ENCODE data around the gene PLTP. TPM values are rescaled to one million over a fixed set of nuclear protein-coding genes. Genes with fewer than 3 reads are reported as not detected.
"Not testable (repeated sequence)": the region's sequence is repeated elsewhere in the genome, so short reads cannot be mapped to it uniquely, and the experiment has no call there.

Gene PLTP
- total and polyA plus RNA-seq, 12 donors = 126 to 1,158 (median 401) TPM

GRCh38 chr20:45934046-45934585, 22.2 kb upstream of the PLTP start:
- Histone ChIP-seq H3K4me3 (peak overlapping the region; percentile 62 to 98 (median 93)), H3K9me3 (replicated peaks in 1 of 3) (no peaks in the 10 kb centered on the region), H3K27me3 (no peaks in the 10 kb centered on the region), H3K4me1 (replicated peaks in 1 of 2) (peaks cover 7 to 16% of the 10 kb centered on the region in 2 donors), H3K36me3 (replicated peaks in 1 of 2) (peaks cover 0 to 24% of the 10 kb centered on the region in 2 donors), H3K27ac (peak overlapping the region; percentile 98 to 100 (median 100))
- intact Hi-C loops (cut with DNase I) = no loop called here
- 0 to 1% (median 1%) methylated on average over 9 to 34 of the region's 34 CpGs for WGBS, 4 donors
- TF ChIP-seq POLR2A (IDR thresholded peaks at IDR 0.05) = no peak
- TF ChIP-seq, protein P1, sequence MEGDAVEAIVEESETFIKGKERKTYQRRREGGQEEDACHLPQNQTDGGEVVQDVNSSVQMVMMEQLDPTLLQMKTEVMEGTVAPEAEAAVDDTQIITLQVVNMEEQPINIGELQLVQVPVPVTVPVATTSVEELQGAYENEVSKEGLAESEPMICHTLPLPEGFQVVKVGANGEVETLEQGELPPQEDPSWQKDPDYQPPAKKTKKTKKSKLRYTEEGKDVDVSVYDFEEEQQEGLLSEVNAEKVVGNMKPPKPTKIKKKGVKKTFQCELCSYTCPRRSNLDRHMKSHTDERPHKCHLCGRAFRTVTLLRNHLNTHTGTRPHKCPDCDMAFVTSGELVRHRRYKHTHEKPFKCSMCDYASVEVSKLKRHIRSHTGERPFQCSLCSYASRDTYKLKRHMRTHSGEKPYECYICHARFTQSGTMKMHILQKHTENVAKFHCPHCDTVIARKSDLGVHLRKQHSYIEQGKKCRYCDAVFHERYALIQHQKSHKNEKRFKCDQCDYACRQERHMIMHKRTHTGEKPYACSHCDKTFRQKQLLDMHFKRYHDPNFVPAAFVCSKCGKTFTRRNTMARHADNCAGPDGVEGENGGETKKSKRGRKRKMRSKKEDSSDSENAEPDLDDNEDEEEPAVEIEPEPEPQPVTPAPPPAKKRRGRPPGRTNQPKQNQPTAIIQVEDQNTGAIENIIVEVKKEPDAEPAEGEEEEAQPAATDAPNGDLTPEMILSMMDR (IDR thresholded peaks at IDR 0.05) = no peak
- peak in 6 of 7 donors; percentile 54 to 86 (median 73) for DNase-seq

- peak; percentile 39 to 69 for TF ChIP-seq POLR2A (IDR thresholded peaks at IDR 0.05)
- TF ChIP-seq, protein P1 (IDR thresholded peaks at IDR 0.05) = peak in 4 of 6 experiments; percentile 18 to 41 (median 23)
- DNase-seq = peak; percentile 76 to 90 (median 81)
- peaks cover 0 to 17% of the 10 kb centered on the region in 2 donors for H3K36me3 ChIP-seq (replicated peaks in 1 of 2)
- peaks cover 7 to 16% of the 10 kb centered on the region in 2 donors for H3K4me1 ChIP-seq (replicated peaks in 1 of 2)
- peak overlapping the region; percentile 98 to 100 (median 100) for H3K27ac ChIP-seq
- no peaks in the 10 kb centered on the region for H3K9me3 ChIP-seq (replicated peaks in 1 of 3)
- peak overlapping the region in 3 of 4 donors; percentile 62 to 98 (median 96) for H3K4me3 ChIP-seq
- 18 to 21% (median 20%) methylated on average over 19 to 22 of the region's 22 CpGs for WGBS, 4 donors
- intact Hi-C loops (cut with DNase I) = no loop called here
- no peaks in the 10 kb centered on the region for H3K27me3 ChIP-seq
These were observed 21.5 kb upstream of the PLTP start for GRCh38 chr20:45933266-45934045.

- Histone ChIP-seq H3K4me1 (replicated peaks in 1 of 2) (peaks cover 7 to 16% of the 10 kb centered on the region in 2 donors), H3K27ac (peak overlapping the region in 4 of 5 donors; percentile 20 to 51 (median 32))
- intact Hi-C loops (cut with DNase I); H3K4me3 ChIP-seq; H3K27me3 ChIP-seq; H3K9me3 ChIP-seq (replicated peaks in 1 of 3); H3K36me3 ChIP-seq (replicated peaks in 1 of 2); DNase-seq: not testable (repeated sequence)
- 86 to 96% (median 92%) methylated on average over 12 to 17 of the region's 17 CpGs for WGBS, 4 donors
These were observed 19.7 kb upstream of the PLTP start for GRCh38 chr20:45931680-45932079.

- TF ChIP-seq, protein P1 (IDR thresholded peaks at IDR 0.05) = no peak
- no peak for TF ChIP-seq POLR2A (IDR thresholded peaks at IDR 0.05)
- intact Hi-C loops (cut with DNase I) = no loop called here
- H3K9me3 ChIP-seq (replicated peaks in 1 of 3) = no peaks in the 10 kb centered on the region
- WGBS, 4 donors = 81 to 86% (median 83%) methylated on average over 14 of the region's 14 CpGs
- DNase-seq = no peak
- H3K4me1 ChIP-seq (replicated peaks in 1 of 2) = peaks cover 14 to 27% of the 10 kb centered on the region in 2 donors
- H3K4me3 ChIP-seq = no peak overlapping the region
- H3K36me3 ChIP-seq (replicated peaks in 1 of 2) = no peaks in the 10 kb centered on the region
- no peak overlapping the region for H3K27ac ChIP-seq
- no peaks in the 10 kb centered on the region for H3K27me3 ChIP-seq
These were observed 15.3 kb upstream of the PLTP start for GRCh38 chr20:45927071-45927878.
